Right lobe of liver (tissue), 6 donors: ENCODE measurements around the gene CLDN3. TPM values are rescaled to one million over a fixed set of nuclear protein-coding genes. Genes with fewer than 3 reads are reported as not detected.

Experiments
- ATAC-seq, 4 donors: fragments of 200-7000 bp; cut with Tn5 transposase; one replicate each; pipeline ENCODE4 v1.9.1; 2020; ENCODE audit warnings: mild to moderate bottlenecking in 4 of 4, moderate library complexity in 4 of 4
- DNase-seq, 3 donors: peaks; one replicate each; pipeline ENCODE4 v3.0.0-alpha.2; 2020
- H3K27ac ChIP-seq, 3 donors: fragments of 200-600 bp; one replicate each; pipeline ENCODE4 v1.8.0; 2022
- H3K27me3 ChIP-seq, 2 donors: fragments of 200-600 bp; one replicate each; pipeline ENCODE4 v1.8.0; 2022
- H3K36me3 ChIP-seq, 4 donors: fragments of 200-600 bp; sonication (generic) in 1 of 4; one replicate each; pipeline versions ENCODE4 v1.5.1 to v1.8.0; 2017 to 2022; ENCODE audit warnings: control low read depth in 1 of 4
- H3K4me1 ChIP-seq, 4 donors: fragments of 200-600 bp; sonication (generic) in 1 of 4; one replicate each; pipeline versions ENCODE4 v1.5.1 to v1.8.0; 2017 to 2022; ENCODE audit warnings: control low read depth in 1 of 4
- H3K4me3 ChIP-seq, 3 donors: fragments of 200-600 bp; one replicate each; pipeline ENCODE4 v1.8.0; 2022
- H3K9me3 ChIP-seq, 4 donors: fragments of 200-600 bp; sonication (generic) in 1 of 4; one replicate each; pipeline versions ENCODE4 v1.5.1 to v1.8.0; 2017 to 2022; ENCODE audit warnings: control low read depth in 1 of 4
- POLR2A ChIP-seq: fragments of 450-650 bp; IDR thresholded peaks from one replicate; pipeline ENCODE4 v1.6.1; 2017; ENCODE audit warnings: antibody characterized with exemption, mild to moderate bottlenecking
- WGBS: methylation state at CpG from one replicate; pipeline ENCODE4 v1.1.6; 2018; ENCODE audit warnings: low coverage, low lambda C conversion rate; ENCODE audit not compliant: insufficient coverage; ENCODE audit errors: missing lambda C conversion rate; 5-methylcytosine and 5-hydroxymethylcytosine counted together
- intact Hi-C, 2 donors: fragments of 100-400 bp; cut with DNase I; formaldehyde crosslinking; loops; one replicate each; pipeline versions ENCODE4 v1.11.2 to v1.14.1; 2022
- total RNA-seq, 6 experiments: library from RNA; depleted of rRNA in 2 of 6; stranded (reverse); fragments of >200 nt in 2 of 6; fragmentation: NEBNext Ultra II Directional in 3 of 6; extraction: Animal tissue kit (Norgen Biotek cat#: 25700) in 3 of 6; gene quantifications; one replicate each; pipeline versions ENCODE4 v1.1.0 to v1.2.4, GENCODE V29; 2016 to 2023
- TF ChIP-seq, protein P1 (sequence below), 4 donors: fragments of 200-600 bp in 3 of 4; fragments of 450-650 bp in 1 of 4; IDR thresholded peaks; one replicate each; pipeline versions ENCODE4 v1.5.1 to v1.8.0; 2016 to 2022; ENCODE audit warnings: antibody characterized with exemption in 4 of 4, mild to moderate bottlenecking in 2 of 4
- donor health status: DM: no; HTN: yes; CAD: no.
- donor health status: DM: no; HTN: no; CAD: no.
- donor health status: DM: no; HTN: no; CAD: no.
- donor health status: DM: no; HTN: yes; CAD: no.
- donor health status: DM: no; HTN: yes; CAD: no.

The CLDN3 gene
- total RNA-seq, 6 experiments from 2014 or later: 16.1 to 37.3 (median 19.9) TPM

DNA sequence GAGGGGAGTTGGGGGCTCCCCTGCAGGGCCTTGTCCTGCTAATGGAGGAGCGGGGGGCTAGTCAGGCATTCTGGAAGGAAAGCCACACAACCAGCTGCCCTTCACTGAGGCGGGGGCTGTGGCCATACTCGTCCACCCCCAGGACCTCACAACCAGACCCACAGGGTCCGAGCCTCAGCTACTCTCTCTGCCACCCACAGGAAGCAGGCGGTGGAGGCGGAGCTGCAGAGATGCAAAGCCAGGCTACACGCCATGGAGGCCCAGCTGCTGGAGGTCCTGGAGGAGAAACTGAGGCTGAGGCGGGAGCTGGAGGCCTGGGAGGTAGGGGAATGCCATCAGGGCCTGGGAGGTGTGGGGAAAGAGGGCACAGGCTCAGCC lies 34.6 kb downstream of the CLDN3 start:
- Histone ChIP-seq H3K36me3 (no peaks in the 10 kb centered on the region), H3K27ac (no peak overlapping the region), H3K4me1 (peaks cover 0 to 3% (median 1%) of the 10 kb centered on the region in 4 donors), H3K27me3 (no peaks in the 10 kb centered on the region), H3K9me3 (no peaks in the 10 kb centered on the region), H3K4me3 (no peak overlapping the region)
- 88% methylated on average over 6 of the region's 8 CpGs for WGBS
- TF ChIP-seq POLR2A: no peak
- TF ChIP-seq, protein P1, sequence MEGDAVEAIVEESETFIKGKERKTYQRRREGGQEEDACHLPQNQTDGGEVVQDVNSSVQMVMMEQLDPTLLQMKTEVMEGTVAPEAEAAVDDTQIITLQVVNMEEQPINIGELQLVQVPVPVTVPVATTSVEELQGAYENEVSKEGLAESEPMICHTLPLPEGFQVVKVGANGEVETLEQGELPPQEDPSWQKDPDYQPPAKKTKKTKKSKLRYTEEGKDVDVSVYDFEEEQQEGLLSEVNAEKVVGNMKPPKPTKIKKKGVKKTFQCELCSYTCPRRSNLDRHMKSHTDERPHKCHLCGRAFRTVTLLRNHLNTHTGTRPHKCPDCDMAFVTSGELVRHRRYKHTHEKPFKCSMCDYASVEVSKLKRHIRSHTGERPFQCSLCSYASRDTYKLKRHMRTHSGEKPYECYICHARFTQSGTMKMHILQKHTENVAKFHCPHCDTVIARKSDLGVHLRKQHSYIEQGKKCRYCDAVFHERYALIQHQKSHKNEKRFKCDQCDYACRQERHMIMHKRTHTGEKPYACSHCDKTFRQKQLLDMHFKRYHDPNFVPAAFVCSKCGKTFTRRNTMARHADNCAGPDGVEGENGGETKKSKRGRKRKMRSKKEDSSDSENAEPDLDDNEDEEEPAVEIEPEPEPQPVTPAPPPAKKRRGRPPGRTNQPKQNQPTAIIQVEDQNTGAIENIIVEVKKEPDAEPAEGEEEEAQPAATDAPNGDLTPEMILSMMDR (IDR thresholded peaks at IDR 0.05): no peak
- intact Hi-C loops: loop anchor here in 1 of 2 donors (10.0 kb wide), 1 partner anchor 119 kb away; no protein-coding TSS in a partner anchor
- DNase-seq: no peak
- no peak for ATAC-seq

DNA sequence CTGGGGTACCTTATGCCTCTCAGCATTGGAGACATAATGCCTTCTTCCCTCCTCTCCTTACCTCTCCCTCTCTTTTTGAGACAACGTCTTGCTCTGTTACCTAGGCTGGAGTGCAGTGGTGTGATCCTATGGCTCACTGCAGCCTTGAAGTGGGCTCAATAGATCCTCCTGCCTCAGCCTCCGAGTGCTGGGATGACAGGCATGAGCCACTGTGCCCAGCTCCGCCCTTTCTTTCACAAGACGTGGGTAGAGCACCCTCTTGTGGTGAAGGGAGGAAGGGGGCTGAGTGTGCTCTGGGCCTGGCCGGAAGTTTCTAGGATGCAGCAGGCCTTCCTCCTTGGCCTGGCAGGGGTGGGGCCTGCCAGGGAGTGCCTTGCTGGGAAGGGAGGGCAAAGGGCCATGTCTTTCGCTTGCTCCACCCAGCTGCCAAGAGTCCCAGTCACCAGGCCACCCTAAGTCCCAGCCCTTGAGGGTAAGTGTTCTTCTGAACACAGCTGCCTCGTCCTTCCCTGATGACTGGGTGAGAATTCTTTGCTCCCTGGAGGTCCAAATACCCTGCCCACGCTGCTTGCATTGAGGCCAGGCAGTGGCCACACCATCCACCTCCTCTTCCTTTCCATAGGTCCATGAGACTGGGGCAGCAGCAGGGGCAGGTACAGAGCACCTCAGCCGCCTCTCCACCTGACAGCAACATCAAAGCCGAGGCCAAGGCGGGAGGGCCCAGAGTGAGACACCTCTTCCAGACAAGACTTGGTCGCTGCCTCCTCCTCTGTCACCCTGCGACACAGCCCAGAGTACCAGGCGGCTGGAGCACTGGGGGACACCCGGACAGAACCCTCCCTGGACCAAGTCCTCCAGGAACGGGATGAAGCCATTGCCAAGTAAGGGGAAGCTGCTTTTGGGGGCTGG lies 35.2 kb downstream of the CLDN3 start:
- Histone ChIP-seq H3K4me1 (peaks cover 0 to 3% (median 1%) of the 10 kb centered on the region in 4 donors), H3K4me3 (no peak overlapping the region), H3K27ac (peak overlapping the region in 1 of 3 donors; percentile 47), H3K36me3 (no peaks in the 10 kb centered on the region), H3K9me3 (no peaks in the 10 kb centered on the region), H3K27me3 (no peaks in the 10 kb centered on the region)
- TF ChIP-seq POLR2A: no peak
- TF ChIP-seq, protein P1 (IDR thresholded peaks at IDR 0.05): peak; percentile 85 to 89 (median 87)
- DNase-seq: peak; percentile 74 to 80 (median 78)
- intact Hi-C loops: loop anchor here in 1 of 2 donors (10.0 kb wide), 1 partner anchor 120 kb away; no protein-coding TSS in a partner anchor
- 28% methylated on average over 3 of the region's 16 CpGs for WGBS
- ATAC-seq: peak; percentile 53 to 65 (median 62)

DNA sequence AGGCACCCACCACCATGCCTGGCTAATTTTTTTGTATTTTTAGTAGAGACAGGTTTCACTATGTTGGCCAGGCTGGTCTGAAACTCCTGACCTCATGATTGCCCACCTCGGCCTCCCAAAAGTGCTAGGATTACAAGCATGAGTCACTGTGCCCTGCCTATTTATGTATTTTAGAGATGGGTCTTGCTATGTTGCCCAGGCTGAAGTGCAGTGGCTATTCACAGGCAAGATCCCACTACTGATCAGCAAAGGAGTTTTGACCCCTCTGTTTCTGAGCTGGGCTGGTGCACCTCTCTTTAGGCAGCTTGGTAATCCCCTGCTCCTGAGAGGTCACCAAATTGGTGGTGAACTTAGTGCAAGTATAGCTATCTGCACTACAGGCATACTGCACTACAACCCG lies 37.7 kb downstream of the CLDN3 start:
- H3K4me3 ChIP-seq: no peak overlapping the region
- 56% methylated on average over 1 of the region's 2 CpGs for WGBS
- no peak overlapping the region for H3K27ac ChIP-seq
- TF ChIP-seq, protein P1 (IDR thresholded peaks at IDR 0.05): no peak
- no peak for TF ChIP-seq POLR2A
- ATAC-seq (no peak), DNase-seq (no peak)
- H3K4me1 ChIP-seq: no peaks in the 10 kb centered on the region
- no peaks in the 10 kb centered on the region for H3K27me3 ChIP-seq
- intact Hi-C loops: loop anchor here in 1 of 2 donors (10.0 kb wide), 1 partner anchor 122 kb away; no protein-coding TSS in a partner anchor
- no peaks in the 10 kb centered on the region for H3K9me3 ChIP-seq
- no peaks in the 10 kb centered on the region for H3K36me3 ChIP-seq

DNA sequence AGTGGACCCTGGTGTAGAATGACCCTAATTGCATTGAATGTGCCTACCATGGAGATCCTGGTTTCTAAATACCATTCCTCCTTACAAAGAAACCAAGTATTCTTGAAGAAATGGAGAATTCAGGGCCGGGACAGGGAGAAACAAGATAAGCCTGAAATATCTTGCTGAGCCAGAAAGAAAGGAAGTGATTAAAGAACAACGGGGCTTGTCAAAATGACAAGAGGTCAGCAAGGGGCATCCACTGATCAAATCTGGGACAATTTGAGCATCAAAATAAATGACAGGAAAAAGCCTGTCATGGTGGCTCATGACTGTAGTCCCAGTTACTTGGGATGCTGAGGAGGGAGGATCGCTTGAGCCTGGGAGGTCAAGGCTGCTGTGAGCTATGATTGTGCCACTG lies 39.6 kb downstream of the CLDN3 start:
- Histone ChIP-seq H3K9me3 (no peaks in the 10 kb centered on the region), H3K4me1 (no peaks in the 10 kb centered on the region), H3K27ac (no peak overlapping the region), H3K27me3 (no peaks in the 10 kb centered on the region), H3K4me3 (no peak overlapping the region), H3K36me3 (no peaks in the 10 kb centered on the region)
- TF ChIP-seq, protein P1 (IDR thresholded peaks at IDR 0.05): no peak
- no peak for TF ChIP-seq POLR2A
- DNase-seq (no peak), ATAC-seq (no peak)
- intact Hi-C loops: loop anchor here in 1 of 2 donors (10.0 kb wide), 1 partner anchor 124 kb away; no protein-coding TSS in a partner anchor
- WGBS: 8% methylated on average over 2 of the region's 3 CpGs
